H1 (cell line): Measurements from ENCODE around the gene ABTB1. TPM values are rescaled to one million over a fixed set of nuclear protein-coding genes. Genes with fewer than 3 reads are reported as not detected.

Experiments used
- CHD7 ChIP-seq: fragments of 300-600 bp; sonication (generic); IDR thresholded peaks from 2 replicates; pipeline ENCODE4 v1.7.1; 2012; ENCODE audit warnings: low read length, moderate library complexity, mild to moderate bottlenecking, inconsistent platforms; ENCODE audit not compliant: insufficient replicate concordance
- polyA plus RNA-seq, 7 experiments: library from polyadenylated mRNA; depleted of rRNA in 3 of 7; stranded (reverse) in 5 of 7; unstranded in 2 of 7; fragments of >200 nt in 5 of 7; fragments of 200-250 nt in 2 of 7; gene quantifications; 1 replicate in 5 of 7; 2 replicates in 1 of 7; 4 replicates in 1 of 7; pipeline versions ENCODE4 v1.2.1 to v1.2.3, GENCODE V29; 2011 to 2013; ENCODE audit warnings: missing spikeins in 2 of 7, mixed read lengths in 2 of 7
- total RNA-seq: library from RNA; stranded (reverse); fragmentation: NEBNext Ultra II Directional; extraction: Animal tissue kit (Norgen Biotek cat#: 25700); gene quantifications from 2 replicates; pipeline ENCODE4 v1.2.1, GENCODE V29; 2021

ABTB1 gene
- total and polyA plus RNA-seq, 2 of the 8 experiments (the other 6 are each of a cell fraction or from before 2014, with no cell fraction given): 7.1 to 9.4 TPM

- no peak for TF ChIP-seq CHD7
Measured at GRCh38 chr3:127722091-127722784, 49.5 kb downstream of the ABTB1 start (continued).
